Stimulated activated naive B cell treated with anti-CD40 and anti-IgM and Interleukin-4, amounts not matched to agents 10 μg/mL and 1 μg/mL and 100 μg/mL, for 72 hours (primary cell): ENCODE data around the gene PHC2.
A peak's percentile ranks its signal among the peaks of the same experiment; 100 is the strongest.
"Not testable (repeated sequence)": the region's sequence is repeated elsewhere in the genome, so short reads cannot be mapped to it uniquely, and the experiment has no call there.

Experiments
- ATAC-seq, 2 donors: fragments of 150-1000 bp; cut with Tn5 transposase; replicated peaks; 2 replicates each; pipeline ENCODE4 v1.10.0; 2021; ENCODE audit warnings: moderate library complexity in 1 of 2
- DNase-seq: peaks from one replicate; pipeline ENCODE4 v3.0.0; 2021
- H3K27ac Mint-ChIP-seq: one replicate; pipeline ENCODE4 v1.8.0; 2022; ENCODE audit warnings: mild to moderate bottlenecking, mixed read lengths
- H3K27me3 Mint-ChIP-seq, 2 donors: one replicate each; pipeline ENCODE4 v1.8.0; 2022; ENCODE audit warnings: mixed read lengths in 2 of 2
- H3K36me3 Mint-ChIP-seq, 2 donors: one replicate each; pipeline ENCODE4 v1.8.0; 2022; ENCODE audit warnings: mixed read lengths in 2 of 2, mild to moderate bottlenecking in 1 of 2
- H3K4me1 Mint-ChIP-seq, 2 donors: one replicate each; pipeline ENCODE4 v1.8.0; 2022; ENCODE audit warnings: mixed read lengths in 2 of 2, mild to moderate bottlenecking in 1 of 2
- H3K4me3 Mint-ChIP-seq, 2 donors: one replicate each; pipeline ENCODE4 v1.8.0; 2022; ENCODE audit warnings: mild to moderate bottlenecking in 2 of 2, mixed read lengths in 2 of 2, moderate library complexity in 1 of 2
- H3K9me3 Mint-ChIP-seq, 2 donors: one replicate each; pipeline ENCODE4 v1.8.0; 2022; ENCODE audit warnings: mixed read lengths in 2 of 2, mild to moderate bottlenecking in 1 of 2

Gene PHC2

DNA sequence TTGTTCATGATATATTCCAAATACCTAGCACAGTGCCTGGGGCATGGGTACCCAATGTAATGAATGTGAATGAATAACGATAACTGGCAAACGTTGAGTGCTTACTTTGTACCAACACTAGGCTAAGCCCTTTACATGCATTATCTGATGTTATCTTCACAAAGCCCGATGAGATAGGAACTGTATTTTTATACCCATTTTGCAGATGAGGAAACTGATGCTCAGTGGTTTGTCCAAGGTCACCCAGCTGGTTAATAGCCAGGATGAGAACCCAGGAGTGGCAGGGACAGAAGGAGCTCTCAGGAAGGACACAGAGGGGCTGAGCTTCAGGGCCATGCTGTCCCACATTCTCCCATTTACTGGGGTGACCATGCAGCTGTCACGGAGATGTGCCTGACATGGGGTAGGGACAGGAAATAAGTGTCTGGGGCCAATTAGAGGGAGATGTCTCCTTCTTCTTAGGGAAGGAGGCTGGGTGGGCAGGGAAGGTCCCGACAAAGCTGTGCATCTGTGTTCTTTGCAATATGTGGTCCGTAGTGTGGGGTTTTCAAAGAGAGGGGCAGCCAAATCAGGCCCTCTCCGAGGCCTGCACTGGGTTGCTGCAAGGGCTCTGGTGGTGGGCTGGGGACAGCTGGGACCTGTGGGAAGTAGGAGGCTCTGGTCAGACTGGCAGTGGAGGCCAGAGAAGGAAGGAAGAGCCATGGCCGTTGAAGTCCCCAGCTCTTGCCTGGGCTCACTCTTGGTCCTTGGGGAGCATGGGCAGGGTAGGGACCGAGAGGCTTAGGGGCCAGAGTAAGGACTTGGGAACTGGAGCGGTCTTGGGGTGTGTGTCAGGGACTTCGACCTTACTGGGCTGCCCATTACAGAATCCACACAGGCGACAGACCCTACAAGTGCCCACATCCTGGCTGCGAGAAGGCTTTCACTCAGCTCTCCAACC, 136.6 kb downstream of the PHC2 start:
- Mint-ChIP-seq H3K4me3 (no peak overlapping the region), H3K36me3 (peaks cover 35 to 47% of the 10 kb centered on the region in 2 donors), H3K27ac (no peak overlapping the region)

GRCh38 chr1:33292726-33293340, 138.1 kb downstream of the PHC2 start:
- Mint-ChIP-seq H3K4me3 (no peak overlapping the region), H3K27me3 (no peaks in the 10 kb centered on the region), H3K9me3 (peaks cover 0 to 2% of the 10 kb centered on the region in 2 donors), H3K4me1 (peaks cover 5 to 7% of the 10 kb centered on the region in 2 donors), H3K27ac (peak overlapping the region; percentile 38), H3K36me3 (peaks cover 34 to 45% of the 10 kb centered on the region in 2 donors)
- ATAC-seq (no peak), DNase-seq (no peak)

More for the DNA sequence above, 136.6 kb downstream of the PHC2 start:
- peaks cover 5 to 15% of the 10 kb centered on the region in 2 donors for H3K4me1 Mint-ChIP-seq
- no peaks in the 10 kb centered on the region for H3K9me3 Mint-ChIP-seq
- ATAC-seq, result no peak
- H3K27me3 Mint-ChIP-seq, result no peaks in the 10 kb centered on the region
- DNase-seq, result no peak

DNA sequence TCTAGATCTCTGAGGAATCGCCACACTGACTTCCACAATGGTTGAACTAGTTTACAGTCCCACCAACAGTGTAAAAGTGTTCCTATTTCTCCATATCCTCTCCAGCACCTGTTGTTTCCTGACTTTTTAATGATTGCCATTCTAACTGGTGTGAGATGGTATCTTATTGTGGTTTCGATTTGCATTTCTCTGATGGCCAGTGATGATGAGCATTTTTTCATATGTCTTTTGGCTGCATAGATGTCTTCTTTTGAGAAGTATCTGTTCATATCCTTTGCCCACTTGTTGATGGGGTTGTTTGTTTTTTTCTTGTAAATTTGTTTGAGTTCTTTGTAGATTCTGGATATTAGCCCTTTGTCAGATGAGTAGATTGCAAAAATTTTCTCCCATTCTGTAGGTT, 140.3 kb downstream of the PHC2 start:
- H3K4me1 Mint-ChIP-seq, ATAC-seq, DNase-seq: not testable (repeated sequence)

DNA sequence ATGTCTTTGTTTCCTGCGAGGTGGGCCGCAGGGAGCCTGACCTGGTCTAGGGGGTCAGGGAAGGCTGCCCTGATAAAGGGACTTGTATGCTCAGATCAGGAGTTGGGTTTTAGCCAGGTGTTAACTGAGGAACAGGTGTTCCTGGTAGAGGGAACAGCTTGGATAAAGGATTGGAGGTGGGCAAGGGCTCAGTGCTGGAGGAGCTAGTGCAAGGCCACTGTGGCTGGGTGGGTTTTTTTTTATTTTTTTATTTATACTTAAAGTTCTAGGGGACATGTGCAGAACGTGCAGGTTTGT, 141.1 kb downstream of the PHC2 start:
- peaks cover 0 to 2% of the 10 kb centered on the region in 2 donors for H3K9me3 Mint-ChIP-seq
- peaks cover 0 to 2% of the 10 kb centered on the region in 2 donors for H3K4me1 Mint-ChIP-seq
- DNase-seq (no peak), ATAC-seq (no peak)
- H3K27me3 Mint-ChIP-seq, result no peaks in the 10 kb centered on the region
- H3K36me3 Mint-ChIP-seq, result peaks cover 22 to 25% of the 10 kb centered on the region in 2 donors
- no peak overlapping the region for H3K27ac Mint-ChIP-seq
- no peak overlapping the region for H3K4me3 Mint-ChIP-seq

More for the DNA sequence above, 140.3 kb downstream of the PHC2 start:
- H3K4me3 Mint-ChIP-seq, H3K9me3 Mint-ChIP-seq, H3K27me3 Mint-ChIP-seq, H3K27ac Mint-ChIP-seq: not testable (repeated sequence)
- H3K36me3 Mint-ChIP-seq, result peaks cover 26 to 30% of the 10 kb centered on the region in 2 donors

GRCh38 chr1:33288976-33289857, 141.7 kb downstream of the PHC2 start:
- ATAC-seq (no peak), DNase-seq (no peak)
- Mint-ChIP-seq H3K9me3 (peaks cover 0 to 2% of the 10 kb centered on the region in 2 donors), H3K36me3 (peaks cover 22% of the 10 kb centered on the region in 2 donors), H3K27me3 (no peaks in the 10 kb centered on the region), H3K4me1 (peaks cover 0 to 2% of the 10 kb centered on the region in 2 donors), H3K27ac (no peak overlapping the region), H3K4me3 (no peak overlapping the region)

GRCh38 chr1:33287317-33287716, 143.6 kb downstream of the PHC2 start:
- H3K27ac Mint-ChIP-seq, result no peak overlapping the region
- DNase-seq (no peak), ATAC-seq (no peak)

GRCh38 chr1:33286451-33287185, 144.3 kb downstream of the PHC2 start:
- Mint-ChIP-seq H3K36me3 (peaks cover 27 to 32% of the 10 kb centered on the region in 2 donors), H3K9me3 (peaks cover 0 to 2% of the 10 kb centered on the region in 2 donors), H3K4me3 (no peak overlapping the region), H3K27ac (no peak overlapping the region), H3K27me3 (no peaks in the 10 kb centered on the region), H3K4me1 (no peaks in the 10 kb centered on the region)
- ATAC-seq (no peak), DNase-seq (no peak)

More at GRCh38 chr1:33287317-33287716, 143.6 kb downstream of the PHC2 start:
- Mint-ChIP-seq H3K9me3 (peaks cover 0 to 2% of the 10 kb centered on the region in 2 donors), H3K27me3 (no peaks in the 10 kb centered on the region), H3K4me1 (no peaks in the 10 kb centered on the region), H3K4me3 (no peak overlapping the region), H3K36me3 (peaks cover 22 to 25% of the 10 kb centered on the region in 2 donors)

GRCh38 chr1:33284049-33284448, 146.8 kb downstream of the PHC2 start:
- DNase-seq, result no peak
- no peak for ATAC-seq
- no peaks in the 10 kb centered on the region for H3K27me3 Mint-ChIP-seq
- H3K4me1 Mint-ChIP-seq, result no peaks in the 10 kb centered on the region
- H3K9me3 Mint-ChIP-seq, result peaks cover 0 to under 1% of the 10 kb centered on the region in 2 donors
- H3K36me3 Mint-ChIP-seq, result peaks cover 29 to 38% of the 10 kb centered on the region in 2 donors
- no peak overlapping the region for H3K27ac Mint-ChIP-seq
- no peak overlapping the region for H3K4me3 Mint-ChIP-seq

DNA sequence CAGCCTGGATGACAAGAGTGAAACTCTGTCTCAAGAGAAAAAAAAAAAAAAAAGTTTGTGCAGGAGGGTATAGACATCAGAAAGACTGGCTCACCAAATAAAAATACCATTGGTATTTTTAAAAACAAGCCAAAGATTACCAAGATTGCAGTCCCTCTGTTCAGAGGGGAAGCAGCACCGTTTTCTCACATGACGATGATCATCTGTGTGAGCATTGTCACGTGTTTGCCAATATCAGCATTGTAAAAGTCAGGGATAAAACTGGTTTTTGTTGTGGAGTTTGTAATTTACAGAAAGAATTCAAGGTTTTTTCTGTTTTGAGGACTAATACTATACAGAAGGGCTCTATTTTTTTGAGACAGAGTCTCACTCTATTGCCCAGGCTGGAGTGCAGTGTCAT, 148.1 kb downstream of the PHC2 start:
- DNase-seq (no peak), ATAC-seq (no peak)
- Mint-ChIP-seq H3K9me3 (no peaks in the 10 kb centered on the region), H3K27me3 (no peaks in the 10 kb centered on the region), H3K4me3 (no peak overlapping the region), H3K4me1 (no peaks in the 10 kb centered on the region), H3K27ac (no peak overlapping the region), H3K36me3 (peaks cover 22 to 34% of the 10 kb centered on the region in 2 donors)

DNA sequence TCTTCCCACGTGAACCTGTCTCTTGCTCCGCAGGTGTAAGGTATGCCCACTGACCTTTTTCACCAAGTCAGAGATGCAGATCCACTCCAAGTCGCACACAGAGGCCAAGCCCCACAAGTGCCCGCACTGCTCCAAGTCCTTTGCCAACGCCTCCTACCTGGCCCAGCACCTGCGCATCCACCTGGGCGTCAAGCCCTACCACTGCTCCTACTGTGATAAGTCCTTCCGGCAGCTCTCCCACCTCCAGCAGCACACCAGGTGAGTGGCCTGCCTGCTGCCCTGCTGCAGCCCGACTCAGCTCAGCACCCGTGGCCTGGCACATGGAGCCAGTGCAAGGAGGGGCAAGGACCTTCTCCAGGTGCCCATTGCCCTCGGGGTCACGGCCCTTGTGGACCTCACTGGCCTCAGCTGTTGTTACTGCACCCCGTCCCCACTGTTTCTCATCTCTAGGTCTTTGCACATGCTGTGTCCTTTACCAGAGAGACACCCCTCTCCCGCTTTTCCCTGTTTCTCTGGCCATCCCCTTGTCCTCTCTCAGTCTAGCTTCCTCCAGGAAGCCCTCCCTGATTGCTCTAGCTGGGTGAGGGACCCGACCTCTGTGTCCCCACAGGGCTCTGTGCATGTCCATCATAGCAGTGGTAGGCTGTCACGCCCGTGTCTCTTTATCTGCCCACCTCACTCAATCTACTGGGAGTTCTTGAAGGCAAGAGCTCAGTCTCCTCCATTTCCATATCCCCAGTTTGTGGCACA, 149.2 kb downstream of the PHC2 start:
- H3K27me3 Mint-ChIP-seq, result no peaks in the 10 kb centered on the region
- ATAC-seq, result no peak
- no peaks in the 10 kb centered on the region for H3K9me3 Mint-ChIP-seq
- no peak for DNase-seq
- H3K27ac Mint-ChIP-seq, result no peak overlapping the region
- no peaks in the 10 kb centered on the region for H3K4me1 Mint-ChIP-seq
- peaks cover 27 to 41% of the 10 kb centered on the region in 2 donors for H3K36me3 Mint-ChIP-seq
- no peak overlapping the region for H3K4me3 Mint-ChIP-seq

DNA sequence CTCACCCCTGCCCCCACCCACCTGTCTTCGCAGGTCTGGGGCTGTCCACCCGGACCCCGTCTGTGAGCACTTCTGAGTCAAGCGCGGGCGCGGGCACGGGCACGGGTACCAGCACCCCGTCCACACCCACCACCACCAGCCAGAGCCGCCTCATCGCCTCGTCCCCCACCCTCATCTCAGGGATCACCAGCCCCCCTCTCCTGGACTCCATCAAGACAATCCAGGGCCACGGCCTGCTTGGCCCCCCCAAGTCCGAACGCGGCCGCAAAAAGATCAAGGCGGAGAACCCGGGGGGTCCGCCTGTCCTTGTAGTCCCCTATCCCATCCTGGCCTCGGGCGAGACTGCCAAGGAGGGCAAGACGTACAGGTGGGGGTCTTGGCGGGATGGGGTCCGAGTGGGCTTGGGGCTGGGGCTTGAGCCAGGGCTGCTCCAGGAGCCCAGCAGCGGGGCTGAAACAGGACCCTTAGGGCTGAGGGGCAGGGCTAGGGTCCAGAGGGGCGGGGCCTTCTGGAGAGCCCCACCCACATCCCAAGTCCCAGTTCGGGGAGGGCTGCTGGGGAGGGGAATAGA, 150.7 kb downstream of the PHC2 start:
- no peak overlapping the region for H3K27ac Mint-ChIP-seq
- no peaks in the 10 kb centered on the region for H3K9me3 Mint-ChIP-seq

DNA sequence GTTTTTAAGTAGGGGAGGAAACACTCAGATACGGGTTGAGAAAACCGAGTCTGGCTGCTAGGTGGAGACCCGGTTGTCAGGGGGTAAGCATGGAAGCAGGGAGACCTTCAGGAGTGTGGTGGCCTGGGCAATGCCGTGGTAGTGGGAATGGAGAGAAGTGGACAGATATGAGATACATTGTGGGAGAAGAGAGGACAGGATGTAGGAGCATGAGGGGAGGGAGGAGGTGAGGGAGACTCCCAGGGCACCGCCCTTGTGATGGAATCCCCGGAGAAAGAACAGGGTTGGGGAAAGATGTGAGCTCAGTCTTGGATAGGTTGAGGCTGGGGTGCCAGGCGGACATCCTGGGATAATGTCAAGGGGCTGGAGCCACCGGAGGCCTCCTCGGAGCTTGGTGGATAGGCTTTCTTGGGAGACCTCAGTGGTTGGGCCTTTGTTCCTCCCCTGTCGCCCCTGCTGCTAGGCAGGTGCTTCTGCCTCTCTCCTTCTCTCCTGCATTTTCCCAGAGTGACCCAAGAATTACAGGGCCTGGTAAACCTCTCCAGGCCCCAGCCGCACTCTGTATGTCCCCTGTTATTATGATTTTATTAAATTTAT, 153.3 kb downstream of the PHC2 start:
- Mint-ChIP-seq H3K9me3 (no peaks in the 10 kb centered on the region), H3K36me3 (peaks cover 22 to 46% of the 10 kb centered on the region in 2 donors), H3K27ac (no peak overlapping the region), H3K4me1 (peaks cover 11 to 21% of the 10 kb centered on the region in 2 donors), H3K4me3 (no peak overlapping the region), H3K27me3 (no peaks in the 10 kb centered on the region)
- no peak for DNase-seq
- no peak for ATAC-seq

More for the DNA sequence above, 150.7 kb downstream of the PHC2 start:
- no peaks in the 10 kb centered on the region for H3K4me1 Mint-ChIP-seq
- H3K36me3 Mint-ChIP-seq, result peaks cover 26 to 43% of the 10 kb centered on the region in 2 donors
- ATAC-seq (no peak), DNase-seq (no peak)
- H3K4me3 Mint-ChIP-seq, result no peak overlapping the region
- no peaks in the 10 kb centered on the region for H3K27me3 Mint-ChIP-seq
